Esophagus squamous epithelium (tissue), 5 donors: ENCODE measurements around the gene DIDO1. TPM values are rescaled to one million over a fixed set of nuclear protein-coding genes. Genes with fewer than 3 reads are reported as not detected.

ENCODE experiments used
- DNase-seq: peaks from one replicate; lab custom pipeline; 2025; lab: John Stamatoyannopoulos, UW
- H3K27ac ChIP-seq, 4 donors: fragments of 200-600 bp; sonication (generic); one replicate each; pipeline ENCODE4 v1.5.1; 2016 to 2019; ENCODE audit warnings: mild to moderate bottlenecking in 1 of 4
- H3K27me3 ChIP-seq, 4 donors: fragments of 200-600 bp; sonication (generic); 1 replicate in 3 of 4; 2 replicates in 1 of 4; pipeline versions ENCODE4 v1.5.1 to v1.6.0; 2017 to 2021; ENCODE audit warnings: antibody characterized with exemption in 1 of 4
- H3K36me3 ChIP-seq, 3 donors: fragments of 200-600 bp; sonication (generic); one replicate each; pipeline ENCODE4 v1.5.1; 2016 to 2019
- H3K4me1 ChIP-seq, 3 donors: fragments of 200-600 bp; sonication (generic); one replicate each; pipeline ENCODE4 v1.5.1; 2017 to 2019
- H3K4me3 ChIP-seq, 4 donors: fragments of 200-600 bp; sonication (generic); 1 replicate in 3 of 4; 2 replicates in 1 of 4; pipeline ENCODE4 v1.5.1; 2016 to 2019; ENCODE audit warnings: mild to moderate bottlenecking in 2 of 4, moderate library complexity in 1 of 4
- H3K9me3 ChIP-seq, 3 donors: fragments of 200-600 bp; sonication (generic); one replicate each; pipeline ENCODE4 v1.5.1; 2016 to 2019
- CTCF ChIP-seq, 6 experiments: fragments of 450-650 bp in 4 of 6; fragments of 200-600 bp in 2 of 6; sonication (generic) in 2 of 6; IDR thresholded peaks; one replicate each; pipeline ENCODE4 v1.5.1; 2016 to 2019; ENCODE audit warnings: antibody characterized with exemption in 6 of 6, mild to moderate bottlenecking in 4 of 6, moderate library complexity in 4 of 6
- POLR2A ChIP-seq, 4 donors: fragments of 450-650 bp; IDR thresholded peaks; one replicate each; pipeline ENCODE4 v1.6.1; 2017; ENCODE audit warnings: antibody characterized with exemption in 4 of 4, mild to moderate bottlenecking in 4 of 4, moderate library complexity in 3 of 4
- WGBS, 2 donors: methylation state at CpG; one replicate each; pipeline ENCODE4 v1.1.5; 2018; 5-methylcytosine and 5-hydroxymethylcytosine counted together
- intact Hi-C: fragments of 100-400 bp; cut with DNase I; formaldehyde crosslinking; loops from one replicate; pipeline ENCODE4 v1.15.0; 2022
- total RNA-seq, 4 donors: library from RNA; depleted of rRNA; stranded (reverse); fragments of >200 nt; gene quantifications; one replicate each; pipeline ENCODE4 v1.1.0, GENCODE V29; 2016
- donor health status: DM: yes; HTN: yes; CAD: no.

Gene DIDO1
- total RNA-seq, 4 donors from 2014 or later, result 27.6 to 57.8 (median 36.7) TPM

DNA sequence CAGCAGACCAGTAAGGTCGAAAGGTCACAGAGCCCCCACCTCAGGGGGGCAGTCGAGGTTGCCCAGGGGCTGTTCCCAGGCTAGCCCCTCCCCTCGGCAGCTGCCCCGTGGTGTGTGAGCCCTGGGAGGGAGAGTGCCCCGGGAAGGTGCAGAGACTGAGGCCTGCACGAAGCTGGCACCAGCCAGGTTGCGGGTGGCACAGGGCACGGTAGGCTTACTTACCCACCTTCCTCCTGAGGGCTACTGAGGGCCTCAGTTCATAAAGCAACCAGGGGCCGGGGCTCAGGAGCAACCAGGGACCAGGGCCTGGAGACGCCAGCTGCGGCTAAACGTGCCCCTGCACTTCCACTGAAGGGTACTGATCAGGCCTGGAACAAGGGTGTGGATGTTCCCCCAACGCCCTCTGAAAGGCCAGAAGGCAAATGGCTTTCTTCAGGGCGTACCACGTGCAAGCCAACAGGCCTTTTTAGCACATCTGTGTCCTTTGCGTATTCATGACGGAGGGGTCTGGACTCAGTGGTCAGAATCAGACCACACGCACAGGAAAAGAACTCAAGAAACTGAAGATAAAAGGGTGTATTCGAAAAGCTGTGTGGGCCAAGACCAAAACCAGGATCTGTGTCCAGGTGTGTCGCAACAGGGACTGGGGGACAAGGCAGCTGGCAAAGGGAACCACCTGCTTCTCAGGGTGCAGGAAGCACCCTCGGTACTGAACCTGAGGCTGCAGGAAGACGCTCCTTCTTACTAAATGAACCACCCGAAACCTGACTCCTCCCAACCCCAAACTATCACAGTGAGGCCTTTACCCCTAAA is 40.2 kb downstream of the DIDO1 start:
- TF ChIP-seq CTCF (IDR thresholded peaks at IDR 0.05) (no peak), POLR2A (IDR thresholded peaks at IDR 0.05) (no peak)
- Histone ChIP-seq H3K27ac (peak overlapping the region in 1 of 4 donors; percentile 50), H3K36me3 (peaks cover 41 to 73% (median 44%) of the 10 kb centered on the region in 3 donors), H3K4me3 (no peak overlapping the region), H3K27me3 (no peaks in the 10 kb centered on the region), H3K9me3 (no peaks in the 10 kb centered on the region), H3K4me1 (peaks cover 0 to 8% (median 0%) of the 10 kb centered on the region in 3 donors)
- intact Hi-C loops, result no loop called here
- WGBS, 2 donors, result 69 to 72% methylated on average over 8 to 9 of the region's 23 CpGs
- DNase-seq, result no peak

DNA sequence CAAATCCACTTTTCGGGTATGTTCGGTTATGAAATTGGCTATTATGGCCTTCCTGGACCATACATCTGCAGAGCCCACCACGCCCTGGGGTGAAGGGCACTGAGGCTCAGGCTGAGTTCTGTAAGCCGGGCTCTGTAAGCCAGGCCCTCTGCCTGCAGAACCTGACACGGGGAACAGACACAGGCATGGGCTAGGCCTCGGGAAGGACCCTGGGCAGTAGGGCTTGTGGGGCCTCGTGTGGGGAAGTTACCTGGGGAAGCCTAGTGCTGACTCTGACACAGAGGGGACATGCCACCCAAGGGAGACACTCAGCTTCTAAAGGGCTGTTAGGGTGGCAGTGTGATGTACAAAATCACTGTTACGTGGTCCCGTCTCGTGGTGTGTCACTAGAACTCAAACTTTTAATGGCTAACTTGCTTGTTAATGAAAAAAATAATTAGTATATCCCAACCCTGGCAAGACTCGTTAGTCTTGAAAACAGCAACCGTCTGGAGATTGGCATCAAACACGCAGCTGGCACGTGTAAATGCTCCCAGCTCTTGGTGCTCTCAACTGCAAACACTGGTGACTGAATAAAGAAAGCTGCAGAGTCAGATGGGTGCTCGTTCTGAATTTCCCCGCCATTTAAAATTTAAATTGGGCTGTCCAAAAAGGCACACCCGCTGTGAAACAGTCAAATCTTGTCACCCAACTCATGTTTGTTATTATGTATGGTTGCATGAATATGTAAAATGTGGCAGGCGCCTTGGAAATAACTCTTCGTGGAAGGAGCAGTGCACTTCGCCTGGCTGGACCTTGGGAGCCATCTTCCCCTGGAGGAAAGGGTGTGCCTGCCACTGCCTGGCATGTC is 41.0 kb downstream of the DIDO1 start:
- H3K4me1 ChIP-seq, result peaks cover 0 to 8% (median 0%) of the 10 kb centered on the region in 3 donors
- no peaks in the 10 kb centered on the region for H3K9me3 ChIP-seq
- WGBS, 2 donors, result 67 to 79% methylated on average over 16 to 19 of the region's 20 CpGs
- H3K27me3 ChIP-seq, result no peaks in the 10 kb centered on the region
- DNase-seq, result no peak
- H3K36me3 ChIP-seq, result peaks cover 36 to 73% (median 38%) of the 10 kb centered on the region in 3 donors
- no peak overlapping the region for H3K4me3 ChIP-seq
- peak overlapping the region in 1 of 4 donors; percentile 50 for H3K27ac ChIP-seq
- TF ChIP-seq CTCF (IDR thresholded peaks at IDR 0.05) (no peak), POLR2A (IDR thresholded peaks at IDR 0.05) (no peak)
- intact Hi-C loops, result no loop called here

- no peaks in the 10 kb centered on the region for H3K27me3 ChIP-seq
- no peak for DNase-seq
- peaks cover 0 to 8% (median 0%) of the 10 kb centered on the region in 3 donors for H3K4me1 ChIP-seq
- TF ChIP-seq CTCF (IDR thresholded peaks at IDR 0.05) (no peak), POLR2A (IDR thresholded peaks at IDR 0.05) (no peak)
- no peaks in the 10 kb centered on the region for H3K9me3 ChIP-seq
- intact Hi-C loops, result no loop called here
- H3K27ac ChIP-seq, result no peak overlapping the region
- WGBS, 2 donors, result 69 to 77% methylated on average over 6 to 8 of the region's 8 CpGs
- no peak overlapping the region for H3K4me3 ChIP-seq
- peaks cover 28 to 73% (median 34%) of the 10 kb centered on the region in 3 donors for H3K36me3 ChIP-seq
Observed at GRCh38 chr20:62884556-62884955, 41.7 kb downstream of the DIDO1 start.

- no peak overlapping the region for H3K4me3 ChIP-seq
- no peaks in the 10 kb centered on the region for H3K9me3 ChIP-seq
- intact Hi-C loops, result no loop called here
- 80 to 85% methylated on average over 15 of the region's 15 CpGs for WGBS, 2 donors
- peaks cover 8 to 64% (median 14%) of the 10 kb centered on the region in 3 donors for H3K36me3 ChIP-seq
- H3K4me1 ChIP-seq, result peaks cover 0 to 4% (median 1%) of the 10 kb centered on the region in 3 donors
- DNase-seq, result no peak
- TF ChIP-seq CTCF (IDR thresholded peaks at IDR 0.05) (no peak), POLR2A (IDR thresholded peaks at IDR 0.05) (no peak)
- no peak overlapping the region for H3K27ac ChIP-seq
- H3K27me3 ChIP-seq, result no peaks in the 10 kb centered on the region
Observed at GRCh38 chr20:62882426-62882825, 43.9 kb downstream of the DIDO1 start.
